ENCODE measurements around the gene NAA60.
A peak's percentile ranks its signal among the peaks of the same experiment; 100 is the strongest.

NAA60 gene

GRCh38 chr16:3460121-3460520 lies 16.6 kb downstream of the NAA60 start:
- peak overlapping the region; percentile 91 for H3K4me3 Mint-ChIP-seq
- H3K27ac Mint-ChIP-seq: no peak overlapping the region
- TF ChIP-seq CTCF (IDR thresholded peaks at IDR 0.05): no peak
- DNase-seq: no peak
- H3K9me3 Mint-ChIP-seq: peaks cover 5% of the 10 kb centered on the region
- H3K27me3 Mint-ChIP-seq (ENCODE audit: low read depth, poor library complexity): peaks cover 3% of the 10 kb centered on the region
- H3K4me1 Mint-ChIP-seq: peaks cover 64% of the 10 kb centered on the region
- peaks cover under 1% of the 10 kb centered on the region for H3K36me3 Mint-ChIP-seq (ENCODE audit: low read depth)

GRCh38 chr16:3460585-3460984 lies 17.1 kb downstream of the NAA60 start:
- H3K4me3 Mint-ChIP-seq: no peak overlapping the region

GRCh38 chr16:3461151-3461550 lies 17.7 kb downstream of the NAA60 start:
- H3K4me3 Mint-ChIP-seq: no peak overlapping the region
- no peak overlapping the region for H3K27ac Mint-ChIP-seq
- peaks cover 69% of the 10 kb centered on the region for H3K4me1 Mint-ChIP-seq
- H3K27me3 Mint-ChIP-seq (ENCODE audit: low read depth, poor library complexity): peaks cover 3% of the 10 kb centered on the region
- H3K36me3 Mint-ChIP-seq (ENCODE audit: low read depth): peaks cover 11% of the 10 kb centered on the region
- no peak for DNase-seq
- no peak for TF ChIP-seq CTCF (IDR thresholded peaks at IDR 0.05)
- peaks cover 5% of the 10 kb centered on the region for H3K9me3 Mint-ChIP-seq

More at GRCh38 chr16:3460585-3460984, 17.1 kb downstream of the NAA60 start:
- Mint-ChIP-seq H3K27ac (no peak overlapping the region), H3K9me3 (peaks cover 5% of the 10 kb centered on the region), H3K4me1 (peaks cover 68% of the 10 kb centered on the region), H3K36me3 (ENCODE audit: low read depth) (peaks cover 5% of the 10 kb centered on the region), H3K27me3 (ENCODE audit: low read depth, poor library complexity) (peaks cover 3% of the 10 kb centered on the region)
- DNase-seq: no peak
- TF ChIP-seq CTCF (IDR thresholded peaks at IDR 0.05): no peak

- H3K9me3 Mint-ChIP-seq: peaks cover 5% of the 10 kb centered on the region
- H3K27ac Mint-ChIP-seq: no peak overlapping the region
- no peak overlapping the region for H3K4me3 Mint-ChIP-seq
- no peak for DNase-seq
- no peak for TF ChIP-seq CTCF (IDR thresholded peaks at IDR 0.05)
- peaks cover 28% of the 10 kb centered on the region for H3K36me3 Mint-ChIP-seq (ENCODE audit: low read depth)
- H3K27me3 Mint-ChIP-seq (ENCODE audit: low read depth, poor library complexity): peaks cover 3% of the 10 kb centered on the region
- peaks cover 73% of the 10 kb centered on the region for H3K4me1 Mint-ChIP-seq
These were observed 21.8 kb downstream of the NAA60 start for GRCh38 chr16:3465301-3465700.

- Mint-ChIP-seq H3K9me3 (peaks cover 5% of the 10 kb centered on the region), H3K36me3 (ENCODE audit: low read depth) (peaks cover 28% of the 10 kb centered on the region), H3K27ac (no peak overlapping the region), H3K4me1 (peaks cover 66% of the 10 kb centered on the region), H3K4me3 (no peak overlapping the region), H3K27me3 (ENCODE audit: low read depth, poor library complexity) (peaks cover 2% of the 10 kb centered on the region)
- DNase-seq: no peak
- no peak for TF ChIP-seq CTCF (IDR thresholded peaks at IDR 0.05)
These were observed 22.6 kb downstream of the NAA60 start for GRCh38 chr16:3465911-3466584.

GRCh38 chr16:3467182-3467581 lies 23.7 kb downstream of the NAA60 start:
- Mint-ChIP-seq H3K27me3 (ENCODE audit: low read depth, poor library complexity) (no peaks in the 10 kb centered on the region), H3K4me3 (no peak overlapping the region), H3K9me3 (peaks cover 5% of the 10 kb centered on the region), H3K36me3 (ENCODE audit: low read depth) (peaks cover 30% of the 10 kb centered on the region), H3K27ac (peak overlapping the region; percentile 93), H3K4me1 (peaks cover 56% of the 10 kb centered on the region)
- DNase-seq: no peak
- TF ChIP-seq CTCF (IDR thresholded peaks at IDR 0.05): no peak

Data from nephron progenitor cell (in vitro differentiated cells).